Metanephros (tissue), 2 donors: Measurements from ENCODE around the gene PYDC1. TPM values are rescaled to one million over a fixed set of nuclear protein-coding genes. Genes with fewer than 3 reads are reported as not detected.

Source experiments
- small RNA-seq: library from RNA; depleted of rRNA; stranded (forward); fragments of <200 nt; gene quantifications from one replicate; pipeline ENCODE3, GENCODE V24; 2014; ENCODE audit warnings: low replicate concordance
- total RNA-seq: library from RNA; depleted of rRNA; stranded (reverse); fragments of >200 nt; gene quantifications from one replicate; pipeline ENCODE4 v1.2.3, GENCODE V29; 2014

The PYDC1 gene
- not detected for total RNA-seq

DNA sequence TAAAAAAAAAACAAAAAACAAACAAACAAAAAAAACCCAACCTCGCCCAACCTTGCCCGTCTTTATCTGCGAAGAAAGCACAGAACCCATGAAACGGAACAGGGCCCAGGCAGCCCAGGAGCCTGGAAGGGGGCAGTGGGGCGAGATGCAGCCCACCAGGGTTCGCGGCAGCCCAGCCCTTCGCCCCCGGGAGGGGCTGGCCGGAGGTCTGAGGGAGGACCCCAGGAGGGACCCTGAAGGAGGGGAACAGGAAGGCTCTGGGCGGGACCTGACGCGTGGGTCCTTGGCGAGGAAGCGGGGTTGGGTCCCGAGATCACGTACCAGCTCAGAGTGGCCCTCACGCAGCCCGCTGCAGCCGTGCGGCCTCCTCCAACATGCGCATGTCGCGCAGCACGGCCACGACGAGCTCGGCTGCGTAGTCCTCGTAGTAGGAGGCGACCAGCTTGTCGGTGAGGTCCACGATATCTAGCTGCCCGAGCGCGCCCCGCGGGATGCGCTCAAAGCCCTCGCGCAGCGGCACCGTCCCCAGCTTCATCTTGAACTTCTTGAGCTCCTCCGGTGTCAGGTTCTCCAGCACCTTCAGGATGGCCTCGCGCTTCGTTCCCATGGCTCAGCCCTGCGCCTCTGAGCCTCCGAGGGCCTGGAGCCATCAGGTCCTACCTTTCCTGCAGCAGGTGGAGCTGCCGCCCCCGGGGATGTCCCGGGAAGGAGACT, at the start of gene PYDC1:
Gene PYDC1, minus strand, starts transcription at position 714 of the 714 bp plus-strand sequence. Its CDS starts 107 bp downstream, at position 607.

DNA sequence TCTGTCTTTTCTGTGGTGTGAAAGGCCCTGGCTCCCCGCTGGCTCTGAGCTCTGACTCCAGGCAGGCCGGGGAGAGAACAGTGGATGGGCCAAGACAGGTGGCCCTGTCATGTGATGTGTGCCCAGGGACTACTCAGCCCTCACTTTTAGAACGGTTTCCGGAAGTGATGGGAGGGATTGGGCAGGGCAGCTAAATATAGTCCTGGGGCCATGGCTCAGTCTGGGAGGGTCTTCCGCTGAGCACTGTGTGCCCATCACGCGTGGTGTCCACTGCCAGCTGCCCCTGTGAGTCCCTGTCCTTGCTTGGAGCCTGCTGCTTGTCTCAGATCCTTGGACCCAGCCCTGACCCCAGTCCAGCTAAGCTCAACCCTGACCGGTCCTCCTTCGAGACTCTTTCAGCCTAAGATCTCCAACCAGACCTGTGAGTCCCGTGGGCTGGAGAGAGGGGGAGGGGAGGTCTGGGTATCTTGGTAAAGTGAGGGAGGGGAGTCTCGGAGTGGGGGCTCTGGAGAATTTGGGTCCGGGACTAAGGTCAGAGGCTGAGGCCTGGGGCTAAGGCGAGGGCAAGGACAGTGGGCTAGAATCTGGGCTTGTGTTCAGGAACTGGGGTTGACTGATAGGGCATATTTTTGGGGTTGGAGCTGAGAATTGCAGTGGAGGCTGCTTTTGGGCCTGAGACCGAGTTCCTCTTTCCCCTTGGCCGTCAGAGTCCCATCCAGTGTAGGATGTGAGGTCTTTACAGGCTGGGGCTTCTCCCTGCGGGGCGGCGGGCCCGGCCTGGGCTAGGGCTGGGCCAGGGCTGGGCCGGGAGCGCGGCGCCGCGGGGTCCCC, 2.8 kb downstream of the PYDC1 start, which contains the start of gene TRIM72:
Gene TRIM72, plus strand, starts transcription at position 243 of the 831 bp plus-strand sequence. CDS start 620 bp downstream, outside the sequence.

GRCh38 chr16:31202414-31203375, 14.2 kb downstream of the PYDC1 start, which contains the start of gene PYCARD:
PYCARD (minus strand) TSS chr16:31202760; CDS start chr16:31202690, 70 bp downstream.

DNA sequence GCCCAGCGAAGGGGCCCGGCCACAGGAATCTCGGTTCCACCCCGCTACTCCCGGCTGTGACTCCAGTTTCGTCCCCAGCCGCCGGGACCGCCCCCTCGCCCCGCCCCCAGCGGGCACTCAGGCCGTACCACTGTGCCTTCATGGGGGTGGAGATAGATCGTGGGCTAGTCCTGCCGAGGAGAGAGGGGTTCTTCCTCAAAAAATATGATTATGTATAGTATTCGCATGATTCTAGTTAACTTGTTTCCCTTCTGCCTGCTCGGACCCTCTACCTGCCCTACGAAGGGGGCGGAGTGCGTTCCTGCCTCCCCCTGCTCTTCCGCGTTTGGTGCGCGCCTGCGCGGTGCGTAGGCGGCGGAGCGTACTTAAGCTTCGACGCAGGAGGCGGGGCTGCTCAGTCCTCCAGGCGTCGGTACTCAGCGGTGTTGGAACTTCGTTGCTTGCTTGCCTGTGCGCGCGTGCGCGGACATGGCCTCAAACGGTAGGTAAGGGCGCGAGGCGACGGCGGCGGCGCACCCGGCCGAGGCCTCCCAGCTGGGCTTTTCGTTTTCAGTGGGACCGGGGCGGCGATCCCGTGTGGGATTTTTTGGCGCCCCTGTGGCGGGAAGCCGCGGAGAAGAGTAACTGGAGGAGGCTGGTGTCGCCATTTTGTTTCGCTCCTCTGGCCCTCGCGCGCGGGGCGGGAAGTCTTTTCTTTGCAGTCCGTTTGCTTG, 37.0 kb downstream of the PYDC1 start, which contains the start of gene FUS:
Gene FUS, plus strand, starts transcription at position 393 of the 713 bp plus-strand sequence. Its CDS starts 76 bp downstream, at position 469.

Small RNA genes within 50 kb of the gene (small RNA-seq; reads per million reads assigned to genes)
- not detected for gene NDUFA3P6

Other genes starting within 250 kb of the PYDC1 start
- gene HSD3B7, start 231.9 kb downstream of the PYDC1 start, total RNA-seq, result 11.3 TPM
- gene STX1B, start 206.5 kb downstream of the PYDC1 start, total RNA-seq, result 2.6 TPM
- 30.0 TPM for gene STX4, start 183.6 kb downstream of the PYDC1 start, total RNA-seq
- 6.5 TPM for gene ZNF668, start 142.9 kb downstream of the PYDC1 start, total RNA-seq
- gene ZNF646, start 142.7 kb downstream of the PYDC1 start, total RNA-seq, result 17.9 TPM
- gene PRSS53, start 128.2 kb downstream of the PYDC1 start, total RNA-seq, result 1.1 TPM
- gene VKORC1, start 122.3 kb downstream of the PYDC1 start, total RNA-seq, result 58.7 TPM
- 32.8 TPM for gene BCKDK, start 108.7 kb downstream of the PYDC1 start, total RNA-seq
- 59.0 TPM for gene KAT8, start 99.5 kb downstream of the PYDC1 start, total RNA-seq
- 30.2 TPM for gene PRSS8, start 81.4 kb downstream of the PYDC1 start, total RNA-seq
- gene PRSS36, start 67.1 kb downstream of the PYDC1 start, total RNA-seq, result 0.76 TPM
- gene FUS, start 37.0 kb downstream of the PYDC1 start, total RNA-seq, result 151 TPM
- gene PYCARD, start 14.4 kb downstream of the PYDC1 start, total RNA-seq, result 23.4 TPM
- 13.8 TPM for gene TRIM72, start 3.0 kb downstream of the PYDC1 start, total RNA-seq
- gene ITGAM, start 42.8 kb upstream of the PYDC1 start, total RNA-seq, result 10.9 TPM
- 9.5 TPM for gene ITGAX, start 138.0 kb upstream of the PYDC1 start, total RNA-seq
- gene ITGAD, start 176.2 kb upstream of the PYDC1 start, total RNA-seq, result 0.18 TPM
- 57.8 TPM for gene COX6A2, start 211.2 kb upstream of the PYDC1 start, total RNA-seq
- gene ZNF843, start 225.7 kb upstream of the PYDC1 start, total RNA-seq, result 3.0 TPM
- gene ARMC5, start 242.4 kb upstream of the PYDC1 start, total RNA-seq, result 15.4 TPM